Chondrocyte (in vitro differentiated cells): ENCODE measurements around the gene SIMC1. TPM values are rescaled to one million over a fixed set of nuclear protein-coding genes. Genes with fewer than 3 reads are reported as not detected.

ENCODE experiments used
- DNase-seq: peaks from one replicate; pipeline ENCODE4 v3.0.0; 2021; ENCODE audit warnings: mixed read lengths, low spot score
- H3K27ac Mint-ChIP-seq: one replicate; pipeline ENCODE4 v1.8.0; 2021; ENCODE audit warnings: mild to moderate bottlenecking, moderate library complexity, mixed read lengths; ENCODE audit not compliant: unreplicated experiment
- H3K27me3 Mint-ChIP-seq: 2 replicates; pipeline ENCODE4 v1.8.0; 2021; ENCODE audit warnings: low read depth, mixed read lengths
- H3K36me3 Mint-ChIP-seq: 2 replicates; pipeline ENCODE4 v1.8.0; 2021; ENCODE audit warnings: low read depth, mixed read lengths
- H3K4me1 Mint-ChIP-seq: 2 replicates; pipeline ENCODE4 v1.8.0; 2021; ENCODE audit warnings: low read depth, mild to moderate bottlenecking, mixed read lengths
- H3K4me3 Mint-ChIP-seq: one replicate; pipeline ENCODE4 v1.8.0; 2021; ENCODE audit warnings: mild to moderate bottlenecking, moderate library complexity, mixed read lengths; ENCODE audit not compliant: unreplicated experiment
- H3K9me3 Mint-ChIP-seq: 2 replicates; pipeline ENCODE4 v1.8.0; 2021; ENCODE audit warnings: low read depth, mixed read lengths
- CTCF ChIP-seq: fragments of 200-600 bp; sonication (generic); IDR thresholded peaks from 2 replicates; pipeline ENCODE4 v1.5.0; 2021; ENCODE audit warnings: antibody characterized with exemption, mild to moderate bottlenecking, moderate library complexity
- microRNA-seq: library from miRNA; unstranded; fragments of <30 nt; microRNA quantifications from one replicate; pipeline ENCODE4 v1.2.0, GENCODE V29; 2020; ENCODE audit warnings: borderline number of aligned reads
- total RNA-seq: library from RNA; stranded (reverse); gene quantifications from 3 replicates; pipeline ENCODE4 v1.2.1, GENCODE V29; 2021

The SIMC1 gene
- total RNA-seq, 1 donor from 2014 or later = 19.1 TPM

- H3K27ac Mint-ChIP-seq = no peak overlapping the region
- TF ChIP-seq CTCF = no peak
- no peaks in the 10 kb centered on the region for H3K9me3 Mint-ChIP-seq
- H3K36me3 Mint-ChIP-seq = peaks cover 18% of the 10 kb centered on the region
- DNase-seq = no peak
- H3K27me3 Mint-ChIP-seq = no peaks in the 10 kb centered on the region
- no peaks in the 10 kb centered on the region for H3K4me1 Mint-ChIP-seq
- H3K4me3 Mint-ChIP-seq = no peak overlapping the region
These were observed 156.9 kb downstream of the SIMC1 start for GRCh38 chr5:176394881-176395675.

Small RNA genes within 50 kb of the gene (microRNA-seq; reads per million reads assigned to microRNA genes)
- gene MIR1271 = 8.3 reads per million, percentile 18 among the genes with 10 or more reads in this experiment

Other genes with a start within 250 kb of the SIMC1 start
- 89.5 to 103 TPM (median 91.5 TPM) in 3 replicates for gene KIAA1191, start 123.3 kb downstream of the SIMC1 start, total RNA-seq
- 24.5 to 37.8 TPM (median 33.7 TPM) in 3 replicates for gene ARL10, start 127.1 kb downstream of the SIMC1 start, total RNA-seq
- 16.8 to 22.8 TPM (median 19.9 TPM) in 3 replicates for gene NOP16, start 150.2 kb downstream of the SIMC1 start, total RNA-seq
- gene HIGD2A, start 150.3 kb downstream of the SIMC1 start, total RNA-seq = 70.3 to 83.5 TPM (median 74.6 TPM) in 3 replicates
- gene CLTB, start 178.1 kb downstream of the SIMC1 start, total RNA-seq = 63.8 to 85.6 TPM (median 65.3 TPM) in 3 replicates
- gene FAF2, start 210.0 kb downstream of the SIMC1 start, total RNA-seq = 40.0 to 45.0 TPM (median 42.5 TPM) in 3 replicates